ENCODE results near the gene CDH24.

Gene CDH24

DNA sequence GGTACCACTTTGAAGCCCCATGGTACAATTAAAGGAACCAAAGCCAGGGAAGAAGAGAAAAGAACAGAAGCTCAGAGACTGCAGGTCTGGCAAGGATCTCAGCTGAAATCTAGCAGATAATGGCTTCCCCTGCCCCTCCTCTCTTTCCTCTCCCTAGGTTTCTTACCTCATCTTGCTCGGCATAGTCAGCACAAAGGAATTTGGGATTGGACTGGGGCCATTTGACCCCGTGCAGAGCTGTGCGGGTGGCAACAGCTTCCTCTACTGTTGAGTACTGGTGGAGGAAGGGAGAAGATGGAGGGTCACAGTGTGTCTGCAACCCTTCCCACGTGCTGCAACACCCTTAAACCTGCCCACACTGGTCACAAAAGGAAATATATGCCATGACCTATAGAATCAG lies 4.7 kb upstream of the CDH24 start:
- ChIA-PET POLR2A (no interaction called here), CTCF (interaction anchor here (0.6 to 33.6 kb wide), 14 partner anchors 10 to 227 kb away, joined by 3 to 933 read pairs (median 3); partner anchors contain the start of genes ACIN1, AJUBA, C14orf119 and HAUS4)
- H3K36me3 ChIP-seq (ENCODE audit: control insufficient read depth in 4 of 4, insufficient read depth in 4 of 4, low read length in 3 of 4): peaks cover 36 to 78% (median 67%) of the 10 kb centered on the region in 4 experiments
- 100% methylated on average over 1 of the region's 4 CpGs for WGBS (ENCODE audit: insufficient coverage)
- DNase-seq: no peak
- no peak overlapping the region for H3K4me3 ChIP-seq (ENCODE audit: control insufficient read depth in 1 of 7, extremely low read depth in 1 of 7, insufficient read depth in 4 of 7, low read depth in 2 of 7, low read length in 6 of 7)
- H3K27me3 ChIP-seq (replicated peaks in 2 of 5; ENCODE audit: control insufficient read depth in 4 of 5, insufficient read depth in 5 of 5, low read length in 4 of 5): peaks cover 0 to 2% (median under 1%) of the 10 kb centered on the region in 5 experiments
- H3K9me3 ChIP-seq (ENCODE audit: control extremely low read depth in 1 of 5, control insufficient read depth in 4 of 5, insufficient read depth in 2 of 5, low read depth in 1 of 5, low read length in 4 of 5): no peaks in the 10 kb centered on the region
- peaks cover 0 to 12% (median 9%) of the 10 kb centered on the region in 4 experiments for H3K4me1 ChIP-seq (ENCODE audit: control extremely low read depth in 1 of 4, control insufficient read depth in 4 of 4, insufficient read depth in 4 of 4, low read length in 3 of 4)
- H3K27ac ChIP-seq (ENCODE audit: insufficient read depth in 1 of 2, low read depth in 1 of 2, low read length in 2 of 2, poor library complexity in 1 of 2, severe bottlenecking in 2 of 2): no peak overlapping the region

DNA sequence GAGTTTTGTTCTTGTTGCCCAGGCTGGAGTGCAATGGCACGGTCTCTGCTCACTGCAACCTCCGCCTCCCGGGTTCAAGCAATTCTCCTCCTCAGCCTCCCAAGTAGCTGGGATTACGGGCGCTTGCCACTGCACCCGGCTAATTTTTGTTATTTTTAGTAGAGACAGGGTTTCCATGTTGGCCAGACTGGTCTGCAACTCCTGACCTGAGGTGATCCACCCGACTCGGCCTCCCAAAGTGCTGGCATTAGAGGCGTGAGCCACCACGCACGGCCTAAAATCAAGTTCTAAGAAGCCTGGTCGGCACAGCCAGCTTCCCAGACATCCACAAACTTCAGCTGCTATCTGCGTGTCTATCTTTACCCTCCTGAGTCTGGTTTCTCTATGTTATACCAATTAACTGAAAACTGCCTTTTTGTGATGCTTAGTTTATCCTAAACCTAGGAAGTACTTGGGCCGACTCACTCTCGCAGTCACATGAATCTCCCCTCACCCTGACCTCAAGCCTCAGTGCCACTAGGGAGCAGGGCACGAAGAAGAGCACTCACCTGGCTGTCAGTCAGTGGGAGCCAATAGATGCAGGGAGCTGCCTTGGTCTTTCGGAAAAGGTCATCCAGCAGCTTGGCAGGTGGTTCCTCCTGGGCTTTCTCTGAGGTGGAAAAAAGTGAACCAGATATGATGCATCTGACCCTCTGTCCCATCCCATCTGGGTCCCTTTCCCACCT lies 3.4 kb upstream of the CDH24 start:
- peak overlapping the region in 1 of 2 experiments; percentile 14 for H3K27ac ChIP-seq (ENCODE audit: insufficient read depth in 1 of 2, low read depth in 1 of 2, low read length in 2 of 2, poor library complexity in 1 of 2, severe bottlenecking in 2 of 2)
- H3K36me3 ChIP-seq (ENCODE audit: control insufficient read depth in 4 of 4, insufficient read depth in 4 of 4, low read length in 3 of 4): peaks cover 30 to 66% (median 56%) of the 10 kb centered on the region in 4 experiments
- POLR2A ChIA-PET: interaction anchor here (0.7 kb wide), 1 partner anchor 49 kb away, joined by 4 read pairs; no protein-coding TSS in a partner anchor

DNA sequence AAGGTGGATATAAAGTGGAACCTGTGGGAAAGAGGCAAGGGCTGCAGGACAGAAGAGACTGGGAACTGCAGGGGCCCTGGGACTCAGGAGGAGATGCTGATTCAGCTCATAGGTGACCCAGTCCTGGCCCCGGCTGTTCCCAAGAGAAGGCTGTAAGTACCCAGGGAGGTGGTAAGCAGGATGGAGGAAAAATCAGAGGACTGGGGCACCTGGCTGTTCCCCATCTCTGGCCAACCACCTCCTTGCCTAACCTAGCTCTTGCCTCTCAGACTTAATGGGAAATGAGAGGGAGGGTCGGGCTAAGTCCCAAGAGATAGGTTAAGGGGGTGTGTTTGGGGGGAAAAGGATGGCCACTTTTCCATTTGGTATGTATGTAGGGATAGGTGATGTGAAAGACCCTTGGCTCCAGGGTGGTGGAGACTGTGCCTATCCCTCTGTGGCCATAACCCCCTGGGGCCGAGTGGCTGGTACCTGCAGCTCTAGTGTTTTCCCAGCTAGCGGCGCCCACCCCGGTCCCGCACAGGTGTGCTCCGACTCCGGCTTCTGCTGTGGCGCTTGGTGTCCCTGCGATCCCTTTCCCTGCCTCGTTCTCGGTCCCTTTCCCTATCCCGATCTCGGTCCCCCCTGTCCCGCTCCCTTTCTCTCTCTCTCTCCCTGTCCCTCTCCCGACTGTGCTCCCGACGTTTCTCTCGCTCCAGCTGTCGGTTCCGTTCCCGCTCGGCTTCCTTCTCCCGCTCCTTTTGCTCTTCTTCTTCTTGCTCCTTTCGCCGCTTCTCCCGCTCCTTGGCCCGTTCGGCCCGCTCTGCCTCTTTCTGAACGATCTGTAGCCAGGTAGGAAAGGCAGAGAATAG lies 1.6 kb upstream of the CDH24 start:
- ChIA-PET CTCF (interaction anchor here (0.5 to 33.6 kb wide), 29 partner anchors 9 to 470 kb away, joined by 3 to 933 read pairs (median 5); partner anchors contain the start of genes ACIN1, AJUBA, C14orf119 and DAD1), POLR2A (interaction anchor here (0.6 to 1.0 kb wide), 5 partner anchors 52 to 469 kb away, joined by 3 to 5 read pairs (median 4); partner anchors contain the start of gene AJUBA)
- no peaks in the 10 kb centered on the region for H3K9me3 ChIP-seq (ENCODE audit: control extremely low read depth in 1 of 5, control insufficient read depth in 4 of 5, insufficient read depth in 2 of 5, low read depth in 1 of 5, low read length in 4 of 5)
- H3K4me1 ChIP-seq (ENCODE audit: control extremely low read depth in 1 of 4, control insufficient read depth in 4 of 4, insufficient read depth in 4 of 4, low read length in 3 of 4): peaks cover 0 to 21% (median 19%) of the 10 kb centered on the region in 4 experiments
- H3K36me3 ChIP-seq (ENCODE audit: control insufficient read depth in 4 of 4, insufficient read depth in 4 of 4, low read length in 3 of 4): peaks cover 25 to 48% (median 42%) of the 10 kb centered on the region in 4 experiments
- H3K27ac ChIP-seq (ENCODE audit: insufficient read depth in 1 of 2, low read depth in 1 of 2, low read length in 2 of 2, poor library complexity in 1 of 2, severe bottlenecking in 2 of 2): no peak overlapping the region
- no peak for DNase-seq
- 95% methylated on average over 32 of the region's 32 CpGs for WGBS (ENCODE audit: insufficient coverage)
- peaks cover 0 to 7% (median 5%) of the 10 kb centered on the region in 5 experiments for H3K27me3 ChIP-seq (replicated peaks in 2 of 5; ENCODE audit: control insufficient read depth in 4 of 5, insufficient read depth in 5 of 5, low read length in 4 of 5)
- no peak overlapping the region for H3K4me3 ChIP-seq (ENCODE audit: control insufficient read depth in 1 of 7, extremely low read depth in 1 of 7, insufficient read depth in 4 of 7, low read depth in 2 of 7, low read length in 6 of 7)

More for the DNA sequence above, 3.4 kb upstream of the CDH24 start:
- H3K4me3 ChIP-seq (ENCODE audit: control insufficient read depth in 1 of 7, extremely low read depth in 1 of 7, insufficient read depth in 4 of 7, low read depth in 2 of 7, low read length in 6 of 7): no peak overlapping the region
- WGBS (ENCODE audit: insufficient coverage): over 99% methylated on average over 11 of the region's 17 CpGs
- CTCF ChIA-PET: interaction anchor here (1.2 to 33.6 kb wide), 9 partner anchors 7 to 131 kb away, joined by 4 to 933 read pairs (median 18); partner anchors contain the start of genes ACIN1, AJUBA and C14orf119
- peaks cover 0 to 21% (median 19%) of the 10 kb centered on the region in 4 experiments for H3K4me1 ChIP-seq (ENCODE audit: control extremely low read depth in 1 of 4, control insufficient read depth in 4 of 4, insufficient read depth in 4 of 4, low read length in 3 of 4)
- H3K27me3 ChIP-seq (replicated peaks in 2 of 5; ENCODE audit: control insufficient read depth in 4 of 5, insufficient read depth in 5 of 5, low read length in 4 of 5): peaks cover 0 to 7% (median 5%) of the 10 kb centered on the region in 5 experiments
- no peak for DNase-seq
- H3K9me3 ChIP-seq (ENCODE audit: control extremely low read depth in 1 of 5, control insufficient read depth in 4 of 5, insufficient read depth in 2 of 5, low read depth in 1 of 5, low read length in 4 of 5): no peaks in the 10 kb centered on the region

DNA sequence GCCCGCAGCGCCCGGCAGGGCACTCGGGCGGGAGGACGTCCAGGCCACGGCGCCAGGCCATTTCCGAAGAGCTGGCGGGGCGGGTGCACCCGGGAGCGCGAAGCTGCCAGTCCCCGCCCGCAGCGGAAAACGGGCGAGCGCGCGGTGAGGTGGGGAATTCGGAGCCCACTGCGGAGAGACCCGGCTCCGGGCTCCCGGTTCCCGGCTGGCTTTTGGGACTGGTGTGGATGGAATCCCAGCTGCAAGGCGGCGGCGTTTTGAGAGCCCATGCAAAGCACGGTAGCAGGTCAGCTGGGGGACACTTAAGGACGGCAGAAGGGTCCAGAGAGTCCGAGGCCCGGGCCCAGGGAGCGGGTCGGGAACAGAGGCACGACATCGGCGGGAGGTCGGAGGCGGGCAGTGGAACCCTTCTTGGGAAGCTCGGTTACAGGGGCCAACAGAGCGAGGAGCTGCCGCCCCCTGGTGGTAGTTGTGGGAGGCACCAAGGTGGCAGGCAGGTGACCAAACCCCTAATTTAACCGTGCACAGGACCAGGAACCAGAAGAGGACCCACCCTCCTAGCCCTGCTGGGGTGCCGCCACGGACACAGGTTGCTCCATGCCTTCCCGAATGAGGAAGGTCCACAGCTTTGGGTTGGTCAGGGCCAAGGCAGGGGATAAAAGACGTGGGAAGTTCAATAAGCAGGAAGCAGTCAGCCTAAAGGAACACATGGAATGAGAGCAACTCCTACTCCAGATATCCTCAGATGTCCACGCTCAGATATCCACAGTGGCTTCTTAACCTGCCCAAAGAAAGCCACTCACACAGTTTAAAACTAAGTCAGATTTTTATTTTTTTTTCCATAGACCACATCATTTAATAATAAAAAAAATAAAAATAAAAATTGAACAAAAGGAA lies 685 bp upstream of the CDH24 start:
- Histone ChIP-seq H3K9me3 (ENCODE audit: control extremely low read depth in 1 of 5, control insufficient read depth in 4 of 5, insufficient read depth in 2 of 5, low read depth in 1 of 5, low read length in 4 of 5) (no peaks in the 10 kb centered on the region), H3K4me3 (ENCODE audit: control insufficient read depth in 1 of 7, extremely low read depth in 1 of 7, insufficient read depth in 4 of 7, low read depth in 2 of 7, low read length in 6 of 7) (peak overlapping the region; percentile 37 to 82 (median 79)), H3K27me3 (replicated peaks in 2 of 5; ENCODE audit: control insufficient read depth in 4 of 5, insufficient read depth in 5 of 5, low read length in 4 of 5) (peaks cover 0 to 7% (median 5%) of the 10 kb centered on the region in 5 experiments), H3K27ac (ENCODE audit: insufficient read depth in 1 of 2, low read depth in 1 of 2, low read length in 2 of 2, poor library complexity in 1 of 2, severe bottlenecking in 2 of 2) (no peak overlapping the region), H3K36me3 (ENCODE audit: control insufficient read depth in 4 of 4, insufficient read depth in 4 of 4, low read length in 3 of 4) (peaks cover 21 to 40% (median 34%) of the 10 kb centered on the region in 4 experiments), H3K4me1 (ENCODE audit: control extremely low read depth in 1 of 4, control insufficient read depth in 4 of 4, insufficient read depth in 4 of 4, low read length in 3 of 4) (peaks cover 0 to 21% (median 19%) of the 10 kb centered on the region in 4 experiments)
- WGBS (ENCODE audit: insufficient coverage): 2% methylated on average over 42 of the region's 51 CpGs
- peak; percentile 80 to 90 (median 86) for DNase-seq
- CTCF ChIA-PET: interaction anchor here (0.7 to 33.6 kb wide), 30 partner anchors 9 to 501 kb away, joined by 3 to 933 read pairs (median 4); partner anchors contain the start of genes ACIN1, AJUBA, C14orf119 and HAUS4
- POLR2A ChIA-PET: interaction anchor here (0.6 to 1.2 kb wide), 7 partner anchors 51 to 468 kb away, joined by 3 to 5 read pairs (median 4); partner anchors contain the start of gene AJUBA

DNA sequence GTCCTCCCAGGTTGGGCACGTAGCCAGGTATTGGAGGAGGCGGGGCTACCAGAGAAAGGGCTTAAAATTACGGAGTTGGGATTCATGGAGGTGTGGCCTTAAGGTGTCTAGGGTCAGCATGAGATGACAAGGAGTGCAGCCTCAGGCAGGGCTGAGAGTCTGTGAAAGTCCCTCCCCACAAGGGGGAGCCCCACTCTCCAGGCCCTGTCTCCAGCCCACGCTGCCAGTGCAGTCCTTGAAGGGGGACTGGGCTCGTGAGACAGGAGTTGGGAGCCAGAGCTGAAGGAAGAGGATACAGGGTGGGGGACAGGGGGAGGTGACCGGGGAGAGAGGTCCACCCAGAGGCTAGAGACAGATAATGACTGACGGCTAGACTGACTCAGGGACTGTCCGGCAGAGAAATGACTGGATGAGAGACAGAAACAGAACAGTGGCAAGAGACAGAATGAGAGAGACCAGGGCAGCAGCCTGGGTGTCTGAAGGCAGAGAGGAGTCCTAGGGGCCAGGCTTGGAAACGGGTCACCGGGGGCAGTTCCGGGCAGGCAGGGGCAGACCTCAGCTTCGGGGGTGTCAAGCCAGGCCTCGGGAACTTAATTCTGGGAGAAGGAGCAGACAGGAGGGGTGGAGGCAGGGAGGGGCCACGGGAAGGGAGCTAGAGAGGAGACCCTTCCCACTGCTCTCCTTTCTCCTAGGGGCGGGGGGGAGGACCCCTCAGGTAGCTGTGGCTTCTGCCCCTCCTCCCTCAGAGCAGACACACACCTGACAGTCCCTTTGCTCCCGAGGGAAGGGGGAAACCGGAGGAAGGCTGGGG lies 970 bp downstream of the CDH24 start:
- no peaks in the 10 kb centered on the region for H3K9me3 ChIP-seq (ENCODE audit: control extremely low read depth in 1 of 5, control insufficient read depth in 4 of 5, insufficient read depth in 2 of 5, low read depth in 1 of 5, low read length in 4 of 5)
- no peak overlapping the region for H3K27ac ChIP-seq (ENCODE audit: insufficient read depth in 1 of 2, low read depth in 1 of 2, low read length in 2 of 2, poor library complexity in 1 of 2, severe bottlenecking in 2 of 2)
- peak; percentile 74 to 82 (median 79) for DNase-seq
- 9% methylated on average over 12 of the region's 17 CpGs for WGBS (ENCODE audit: insufficient coverage)
- H3K4me1 ChIP-seq (ENCODE audit: control extremely low read depth in 1 of 4, control insufficient read depth in 4 of 4, insufficient read depth in 4 of 4, low read length in 3 of 4): peaks cover 0 to 21% (median 19%) of the 10 kb centered on the region in 4 experiments
- CTCF ChIA-PET: interaction anchor here (0.7 to 33.6 kb wide), 18 partner anchors 10 to 133 kb away, joined by 3 to 933 read pairs (median 5); partner anchors contain the start of genes ACIN1, AJUBA, PRMT5 and PSMB11
- H3K36me3 ChIP-seq (ENCODE audit: control insufficient read depth in 4 of 4, insufficient read depth in 4 of 4, low read length in 3 of 4): peaks cover 12 to 26% (median 21%) of the 10 kb centered on the region in 4 experiments
- peak overlapping the region in 5 of 7 experiments; percentile 38 to 82 (median 79) for H3K4me3 ChIP-seq (ENCODE audit: control insufficient read depth in 1 of 7, extremely low read depth in 1 of 7, insufficient read depth in 4 of 7, low read depth in 2 of 7, low read length in 6 of 7)
- peaks cover 0 to 7% (median 5%) of the 10 kb centered on the region in 5 experiments for H3K27me3 ChIP-seq (replicated peaks in 2 of 5; ENCODE audit: control insufficient read depth in 4 of 5, insufficient read depth in 5 of 5, low read length in 4 of 5)
- POLR2A ChIA-PET: interaction anchor here (0.7 to 1.7 kb wide), 2 partner anchors 70 to 205 kb away, joined by 3 to 5 read pairs; no protein-coding TSS in a partner anchor
